ENCODE data around the gene TMEM156. TPM values are rescaled to one million over a fixed set of nuclear protein-coding genes. Genes with fewer than 3 reads are reported as not detected.

The TMEM156 gene
- total RNA-seq, 1 donor from 2014 or later: 22.3 TPM

GRCh38 chr4:39044364-39044955 lies 12.3 kb upstream of the TMEM156 start:
- intact Hi-C loops (cut with micrococcal nuclease): loop anchor here (1.0 to 10.0 kb wide), 7 partner anchors 12 to 480 kb away; partner anchors contain the start of genes LIAS, RPL9, TMEM156 and UGDH

- intact Hi-C loops (cut with micrococcal nuclease): loop anchor here (1.0 to 10.0 kb wide), 7 partner anchors 12 to 481 kb away; partner anchors contain the start of genes LIAS, RPL9, TMEM156 and UGDH
Measured at GRCh38 chr4:39043861-39044363, 11.7 kb upstream of the TMEM156 start.

- intact Hi-C loops (cut with micrococcal nuclease): loop anchor here (5.0 to 10.0 kb wide), 3 partner anchors 91 to 482 kb away; partner anchors contain the start of genes LIAS, RPL9 and UGDH
Measured at GRCh38 chr4:39043058-39043860, 11.1 kb upstream of the TMEM156 start.

GRCh38 chr4:39042366-39042765 lies 10.2 kb upstream of the TMEM156 start:
- intact Hi-C loops (cut with micrococcal nuclease): loop anchor here (5.0 to 10.0 kb wide), 3 partner anchors 90 to 482 kb away; partner anchors contain the start of genes LIAS, RPL9 and UGDH

- intact Hi-C loops (cut with micrococcal nuclease): no loop called here
Measured at GRCh38 chr4:39039108-39039507, 6.9 kb upstream of the TMEM156 start.

GRCh38 chr4:39037941-39038340 lies 5.7 kb upstream of the TMEM156 start:
- intact Hi-C loops (cut with micrococcal nuclease): no loop called here

- intact Hi-C loops (cut with micrococcal nuclease): no loop called here
Measured at GRCh38 chr4:39037491-39037825, 5.2 kb upstream of the TMEM156 start.

GRCh38 chr4:39036172-39036571 lies 4.0 kb upstream of the TMEM156 start:
- intact Hi-C loops (cut with micrococcal nuclease): no loop called here

- intact Hi-C loops (cut with micrococcal nuclease): loop anchor here (1.0 to 5.0 kb wide), 5 partner anchors 13 to 899 kb away; partner anchors contain the start of gene WDR19
Measured at GRCh38 chr4:39031590-39032020, 604 bp downstream of the TMEM156 start.

- intact Hi-C loops (cut with micrococcal nuclease): loop anchor here (1.0 to 5.0 kb wide), 3 partner anchors 105 to 898 kb away; no protein-coding TSS in a partner anchor
Measured at GRCh38 chr4:39030725-39031124, 1.5 kb downstream of the TMEM156 start.

GRCh38 chr4:39029752-39030694 lies 2.2 kb downstream of the TMEM156 start:
- intact Hi-C loops (cut with micrococcal nuclease): loop anchor here (1.0 to 5.0 kb wide), 3 partner anchors 105 to 898 kb away; no protein-coding TSS in a partner anchor

- intact Hi-C loops (cut with micrococcal nuclease): no loop called here
Measured at GRCh38 chr4:39026096-39026495, 6.1 kb downstream of the TMEM156 start.

GRCh38 chr4:39025552-39026085 lies 6.6 kb downstream of the TMEM156 start:
- intact Hi-C loops (cut with micrococcal nuclease): no loop called here

GRCh38 chr4:39024311-39024865 lies 7.8 kb downstream of the TMEM156 start:
- intact Hi-C loops (cut with micrococcal nuclease): no loop called here

- intact Hi-C loops (cut with micrococcal nuclease): no loop called here
Measured at GRCh38 chr4:39023059-39023458, 9.2 kb downstream of the TMEM156 start.

GRCh38 chr4:39022241-39022640 lies 10.0 kb downstream of the TMEM156 start:
- intact Hi-C loops (cut with micrococcal nuclease): no loop called here

- intact Hi-C loops (cut with micrococcal nuclease): no loop called here
Measured at GRCh38 chr4:39021631-39022030, 10.6 kb downstream of the TMEM156 start.

GRCh38 chr4:39020130-39020529 lies 12.1 kb downstream of the TMEM156 start:
- intact Hi-C loops (cut with micrococcal nuclease): no loop called here

- intact Hi-C loops (cut with micrococcal nuclease): no loop called here
Measured at GRCh38 chr4:39014028-39014427, 18.2 kb downstream of the TMEM156 start.

GRCh38 chr4:39004758-39005157 lies 27.5 kb downstream of the TMEM156 start:
- intact Hi-C loops (cut with micrococcal nuclease): no loop called here
